ENCODE measurements around the gene ASIC2. TPM values are rescaled to one million over a fixed set of nuclear protein-coding genes. Genes with fewer than 3 reads are reported as not detected.

The ASIC2 gene
- total and polyA plus RNA-seq, 9 of the 15 experiments (the other 6 are each of a cell fraction or from before 2014, with no cell fraction given), result not detected

DNA sequence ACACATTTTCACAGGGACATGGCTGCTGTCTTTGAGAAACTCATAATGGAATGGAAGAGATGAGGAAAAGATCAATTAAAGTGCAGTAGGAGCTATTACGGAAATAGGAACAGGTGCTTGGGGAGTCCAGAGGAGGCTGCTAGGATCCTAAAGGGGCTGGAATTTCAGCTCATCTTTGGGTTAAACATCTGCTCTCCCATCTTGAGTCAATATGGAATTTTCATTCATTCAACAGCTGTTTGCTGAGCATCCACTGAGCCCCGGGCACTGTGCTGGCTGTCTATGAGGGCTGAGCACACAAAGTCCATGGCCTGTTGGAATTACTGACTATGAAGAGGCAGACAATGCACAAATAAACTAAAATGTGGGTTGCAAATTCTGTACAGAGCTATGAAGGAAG is 47.9 kb downstream of the ASIC2 start (continued):
- TF ChIP-seq, protein P1, sequence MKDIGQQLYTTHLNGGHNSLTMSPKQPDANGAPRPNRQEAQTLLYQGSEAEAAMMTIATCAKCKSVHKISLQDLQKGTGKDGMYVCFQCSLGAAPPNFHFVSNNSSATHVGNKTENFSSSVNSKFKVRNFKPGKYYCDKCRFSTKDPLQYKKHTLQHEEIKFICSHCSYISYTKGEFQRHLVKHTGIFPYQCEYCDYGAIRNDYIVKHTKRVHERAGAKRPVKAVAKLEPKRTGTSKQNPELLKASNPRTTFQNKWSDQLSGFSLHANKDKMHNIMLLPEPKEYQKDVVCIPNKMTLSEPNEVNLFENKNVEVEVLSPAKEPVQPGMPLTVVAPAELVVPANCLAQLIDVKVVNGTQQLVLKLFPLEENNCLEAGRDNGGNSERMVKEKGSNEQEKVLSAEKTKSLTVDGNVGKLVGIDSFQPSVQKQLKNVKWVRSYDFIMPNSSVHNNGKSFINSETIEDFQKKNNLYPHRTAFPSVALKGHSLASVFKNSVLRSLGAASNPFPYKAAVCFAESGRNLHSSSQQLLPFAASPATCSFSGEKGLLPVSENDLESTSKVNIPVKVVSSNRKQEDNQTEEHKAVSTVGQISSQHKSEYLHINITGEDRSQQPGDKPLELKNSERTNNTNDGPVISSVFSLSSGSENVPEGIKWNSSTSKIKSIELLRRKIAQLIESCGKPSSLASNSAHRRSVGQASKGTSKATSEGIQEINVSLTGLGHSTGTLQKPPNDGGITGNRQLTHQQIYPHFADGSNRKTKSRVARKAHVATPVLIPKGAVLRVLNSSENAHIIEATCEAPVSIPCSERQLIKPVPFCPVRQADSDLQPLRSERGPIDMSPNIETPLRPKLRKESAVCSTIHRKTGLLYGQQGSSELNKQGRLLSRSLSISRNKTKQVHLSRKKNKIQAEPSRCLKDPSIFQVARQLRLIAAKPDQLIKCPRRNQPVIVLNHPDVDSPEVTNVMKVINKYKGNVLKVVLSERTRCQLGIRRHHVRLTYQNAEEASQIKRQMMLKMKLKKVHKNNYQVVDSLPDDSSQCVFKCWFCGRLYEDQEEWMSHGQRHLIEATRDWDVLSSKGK (CRISPR knock-in tag; IDR thresholded peaks at IDR 0.05), result no peak
- TF ChIP-seq CBX3 (IDR thresholded peaks at IDR 0.05; ENCODE audit: borderline replicate concordance in 1 of 2, low read length in 2 of 2) (no peak), PRMT5 (CRISPR knock-in tag; IDR thresholded peaks at IDR 0.05) (no peak), POU5F1 (IDR thresholded peaks at IDR 0.05; ENCODE audit: borderline replicate concordance, low read depth, low read length, partially characterized antibody) (no peak), FOXK2 (conservative IDR thresholded peaks at IDR 0.05 in 1 of 2, IDR thresholded peaks at IDR 0.05 in 1 of 2; ENCODE audit: low read depth in 2 of 2) (no peak)

GRCh38 chr17:33243732-33244131 is 49.4 kb downstream of the ASIC2 start:
- no peaks in the 10 kb centered on the region for H3K36me3 ChIP-seq (ENCODE audit: control insufficient read depth, insufficient read depth, low read length)
- ATAC-seq (no peak), FAIRE-seq (no peak), DNase-seq (ENCODE audit: extremely low read depth in 1 of 4, low spot score in 3 of 4) (no peak)
- no peak overlapping the region for H3K4me3 ChIP-seq
- no peaks in the 10 kb centered on the region for H3K9me1 ChIP-seq (ENCODE audit: control insufficient read depth, insufficient read depth, low read length)
- peaks cover 4 to 11% of the 10 kb centered on the region in 2 experiments; a peak in 1 of 5 replicates for H3K27me3 ChIP-seq (ENCODE audit: control insufficient read depth in 2 of 2, insufficient read depth in 2 of 2, low read length in 2 of 2)
- H3K9me3 ChIP-seq (replicated peaks; ENCODE audit: control insufficient read depth, insufficient read depth, low read depth, low read length), result no peaks in the 10 kb centered on the region
- WGBS (ENCODE audit: insufficient coverage, low coverage, missing lambda C conversion rate), result 5% methylated on average over 3 of the region's 3 CpGs
- intact Hi-C loops (cut with micrococcal nuclease) (no loop called here), in situ Hi-C loops (cut with MboI) (no loop called here)
- H3K9ac ChIP-seq (ENCODE audit: insufficient read depth in 1 of 2, low read depth in 2 of 2, low read length in 2 of 2), result no peak overlapping the region
- H2AFZ ChIP-seq (ENCODE audit: low read depth, low read length), result no peak overlapping the region
- H3K4me1 ChIP-seq (replicated peaks in 1 of 2; ENCODE audit: control insufficient read depth in 2 of 2, insufficient read depth in 2 of 2, low read length in 2 of 2), result no peaks in the 10 kb centered on the region
- TF ChIP-seq RBM25 (IDR thresholded peaks at IDR 0.05; ENCODE audit: low read depth, low read length, severe bottlenecking) (peak; percentile 89), ZFP36 (IDR thresholded peaks at IDR 0.05; ENCODE audit: low read depth, low read length, partially characterized antibody) (peak; percentile 76), ESRRA (IDR thresholded peaks at IDR 0.05; ENCODE audit: borderline replicate concordance, low read depth) (no peak)
- TF ChIP-seq, protein P2, sequence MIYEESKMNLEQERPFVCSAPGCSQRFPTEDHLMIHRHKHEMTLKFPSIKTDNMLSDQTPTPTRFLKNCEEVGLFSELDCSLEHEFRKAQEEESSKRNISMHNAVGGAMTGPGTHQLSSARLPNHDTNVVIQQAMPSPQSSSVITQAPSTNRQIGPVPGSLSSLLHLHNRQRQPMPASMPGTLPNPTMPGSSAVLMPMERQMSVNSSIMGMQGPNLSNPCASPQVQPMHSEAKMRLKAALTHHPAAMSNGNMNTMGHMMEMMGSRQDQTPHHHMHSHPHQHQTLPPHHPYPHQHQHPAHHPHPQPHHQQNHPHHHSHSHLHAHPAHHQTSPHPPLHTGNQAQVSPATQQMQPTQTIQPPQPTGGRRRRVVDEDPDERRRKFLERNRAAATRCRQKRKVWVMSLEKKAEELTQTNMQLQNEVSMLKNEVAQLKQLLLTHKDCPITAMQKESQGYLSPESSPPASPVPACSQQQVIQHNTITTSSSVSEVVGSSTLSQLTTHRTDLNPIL (CRISPR knock-in tag; IDR thresholded peaks at IDR 0.05), result no peak
- POLR2A ChIA-PET, result no interaction called here
- H4K20me1 ChIP-seq (replicated peaks; ENCODE audit: control insufficient read depth, insufficient read depth, low read length), result no peaks in the 10 kb centered on the region
- H3K79me2 ChIP-seq (ENCODE audit: control insufficient read depth, insufficient read depth, low read length), result no peaks in the 10 kb centered on the region
- no peak overlapping the region for H3K4me2 ChIP-seq (ENCODE audit: insufficient read depth, low read length)
- BruUV-seq (replicated peaks), result no TSS peak
- CTCF ChIA-PET (ENCODE audit: low intra/inter-chr PET ratio), result no interaction called here
- no peak overlapping the region for H3K27ac ChIP-seq (ENCODE audit: extremely low read depth, low read depth, low read length)
